GM18499 (cell line): ENCODE measurements around the gene APOBEC3F.
"Not testable (repeated sequence)": the region's sequence is repeated elsewhere in the genome, so short reads cannot be mapped to it uniquely, and the experiment has no call there.

ENCODE experiments used
- ATAC-seq: cut with Tn5 transposase; IDR thresholded peaks from one replicate; pipeline ENCODE4 v1.9.1; 2021; ENCODE audit warnings: moderate number of reproducible peaks; ENCODE audit not compliant: insufficient read depth, unreplicated experiment

APOBEC3F gene

DNA sequence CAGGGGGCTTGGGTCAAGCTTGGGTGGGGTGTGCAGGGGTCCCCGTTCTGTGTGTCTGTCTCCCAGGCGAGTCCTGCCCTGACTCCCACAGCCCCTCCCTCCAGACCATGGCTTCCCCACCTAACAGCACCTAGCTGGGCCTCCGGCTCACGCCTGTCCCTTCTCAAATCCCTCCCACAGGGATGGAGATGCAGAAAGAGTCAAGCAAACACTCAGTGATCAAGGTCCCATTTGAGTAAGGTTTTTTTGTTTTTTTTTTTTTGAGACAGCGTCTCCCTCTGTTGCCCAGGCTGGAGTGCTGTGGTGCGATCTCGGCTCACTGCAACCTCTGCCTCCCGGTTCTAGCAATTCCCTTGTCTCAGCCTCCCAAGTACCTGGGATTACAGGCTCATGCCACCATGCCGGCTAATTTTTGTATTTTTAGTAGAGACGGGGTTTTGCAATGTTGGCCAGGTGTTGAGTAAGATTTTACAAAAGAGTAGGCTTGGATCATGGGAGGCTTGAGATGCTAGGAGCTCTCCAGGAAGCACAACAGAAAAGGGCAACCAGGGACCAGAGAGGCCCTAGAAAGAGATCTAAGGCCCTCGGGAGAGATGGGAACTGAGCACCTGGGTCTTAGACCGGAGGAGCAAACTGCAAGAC, 14.0 kb upstream of the APOBEC3F start:
- ATAC-seq, result no peak

DNA sequence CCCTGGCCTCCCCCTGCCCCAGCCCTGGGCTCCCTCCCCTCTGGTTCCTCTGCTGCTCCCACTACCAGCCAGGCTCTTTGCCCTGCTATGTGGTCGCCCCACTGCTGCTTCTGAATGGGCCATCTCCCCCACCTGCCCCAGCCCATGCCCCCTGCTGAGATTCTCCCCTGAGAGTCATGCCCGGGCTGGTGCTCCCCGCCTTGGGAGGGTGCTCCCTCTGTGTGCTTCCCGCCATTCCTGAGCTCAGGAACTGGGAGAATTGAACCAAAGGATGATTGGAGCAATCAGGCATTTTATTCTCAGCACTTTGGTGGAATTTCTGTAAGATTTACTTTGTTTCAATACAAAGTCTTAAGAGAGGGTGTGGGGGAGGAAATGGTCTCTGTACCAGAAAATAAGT, 12.9 kb upstream of the APOBEC3F start:
- no peak for ATAC-seq

DNA sequence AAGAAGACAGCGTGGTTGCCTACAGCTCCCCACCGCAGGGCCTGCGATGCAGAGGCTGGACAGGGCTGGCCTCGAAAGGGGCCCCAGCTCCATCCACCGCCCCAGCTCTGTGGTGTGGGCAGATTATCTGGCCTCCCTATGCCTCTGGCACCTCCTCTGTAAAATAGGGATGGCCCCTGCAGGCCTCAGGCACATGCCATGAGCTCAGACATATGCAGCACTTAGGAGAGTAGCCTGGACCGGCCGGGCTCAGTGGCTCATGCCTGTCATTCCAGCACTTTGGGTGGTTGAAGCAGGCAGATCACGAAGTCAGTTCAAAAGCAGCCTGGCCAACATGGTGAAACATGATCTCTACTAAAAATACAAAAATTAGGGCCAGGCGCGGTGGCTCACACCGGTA, 12.4 kb upstream of the APOBEC3F start:
- ATAC-seq, result no peak

DNA sequence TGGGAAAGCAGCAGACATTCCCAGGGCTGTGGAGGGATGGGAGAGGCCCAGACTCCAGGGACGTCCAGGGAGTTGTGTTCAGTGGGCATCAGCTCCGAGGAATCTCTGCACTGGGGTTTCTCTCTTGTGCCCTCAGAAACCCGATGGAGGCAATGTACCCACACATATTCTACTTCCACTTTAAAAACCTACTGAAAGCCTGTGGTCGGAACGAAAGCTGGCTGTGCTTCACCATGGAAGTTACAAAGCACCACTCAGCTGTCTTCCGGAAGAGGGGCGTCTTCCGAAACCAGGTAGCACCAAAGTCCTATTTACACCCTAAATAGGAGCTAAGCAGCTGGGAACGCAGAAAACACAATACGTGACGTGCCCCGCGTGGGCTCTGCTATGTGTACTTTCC, 11.4 kb upstream of the APOBEC3F start:
- ATAC-seq, result no peak

DNA sequence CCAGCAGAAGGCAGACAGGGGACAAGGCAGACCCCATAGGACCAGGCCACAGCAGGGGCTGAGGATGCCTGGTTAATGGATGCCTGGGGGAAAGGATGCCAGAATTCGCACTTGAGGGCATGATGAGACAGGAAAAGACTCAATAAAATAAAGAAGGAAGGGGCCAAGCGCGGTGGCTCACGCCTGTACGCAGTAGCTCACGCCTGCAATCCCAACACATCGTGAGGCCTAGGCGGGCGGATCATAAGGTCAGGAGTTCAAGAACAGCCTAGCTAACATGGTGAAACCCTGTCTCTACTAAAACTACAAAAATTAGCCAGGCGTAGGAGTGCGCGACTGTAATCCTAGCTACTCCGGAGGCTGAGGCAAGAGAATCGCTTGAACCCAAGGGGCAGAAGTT, 10.0 kb upstream of the APOBEC3F start:
- ATAC-seq, result no peak

DNA sequence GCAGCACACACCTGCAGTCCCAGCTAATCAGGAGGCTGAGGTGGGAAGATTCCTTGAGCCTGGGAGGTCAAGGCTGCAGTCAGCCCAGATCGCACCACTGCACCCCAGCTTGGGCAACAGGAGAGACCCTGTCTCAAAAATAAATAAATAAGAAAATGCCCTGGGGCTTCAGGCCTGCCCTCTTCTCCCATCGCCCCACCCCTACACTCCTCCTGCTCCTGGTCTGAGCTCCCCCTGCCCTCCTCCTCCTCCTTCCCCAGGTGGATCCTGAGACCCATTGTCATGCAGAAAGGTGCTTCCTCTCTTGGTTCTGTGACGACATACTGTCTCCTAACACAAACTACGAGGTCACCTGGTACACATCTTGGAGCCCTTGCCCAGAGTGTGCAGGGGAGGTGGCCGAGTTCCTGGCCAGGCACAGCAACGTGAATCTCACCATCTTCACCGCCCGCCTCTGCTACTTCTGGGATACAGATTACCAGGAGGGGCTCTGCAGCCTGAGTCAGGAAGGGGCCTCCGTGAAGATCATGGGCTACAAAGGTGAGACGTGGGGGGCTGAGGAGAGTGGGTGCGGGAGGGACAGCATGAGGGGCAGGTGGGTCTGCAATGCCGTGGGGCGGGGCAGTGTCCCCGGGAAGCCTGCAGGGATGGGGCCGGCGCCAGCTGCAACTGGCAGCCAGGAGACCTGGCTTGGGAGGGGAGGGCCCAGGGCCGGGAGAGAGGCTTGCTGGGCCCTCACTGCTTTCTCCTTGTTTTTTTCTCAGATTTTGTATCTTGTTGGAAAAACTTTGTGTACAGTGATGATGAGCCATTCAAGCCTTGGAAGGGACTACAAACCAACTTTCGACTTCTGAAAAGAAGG, 9.0 kb upstream of the APOBEC3F start:
- not testable (repeated sequence) for ATAC-seq

DNA sequence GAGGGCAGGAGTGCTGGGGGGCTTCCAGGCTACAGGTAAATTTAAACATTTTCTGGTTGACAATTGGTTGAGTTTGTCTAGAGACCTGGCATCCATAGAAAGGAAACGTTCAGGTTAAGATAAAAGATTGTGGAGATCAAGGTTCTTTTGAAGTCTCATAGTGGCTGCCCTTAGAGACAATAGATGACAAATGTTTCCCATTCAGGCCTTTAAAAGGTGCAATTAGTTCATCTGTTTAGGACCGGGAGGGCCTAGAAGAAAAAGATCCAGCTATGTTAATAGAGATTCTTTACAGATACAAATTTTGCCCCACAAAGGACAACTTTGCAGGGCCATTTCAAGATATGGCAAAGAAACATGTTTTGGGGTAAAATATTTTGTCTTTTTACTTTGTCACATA, 3.6 kb upstream of the APOBEC3F start:
- ATAC-seq, result not testable (repeated sequence)

DNA sequence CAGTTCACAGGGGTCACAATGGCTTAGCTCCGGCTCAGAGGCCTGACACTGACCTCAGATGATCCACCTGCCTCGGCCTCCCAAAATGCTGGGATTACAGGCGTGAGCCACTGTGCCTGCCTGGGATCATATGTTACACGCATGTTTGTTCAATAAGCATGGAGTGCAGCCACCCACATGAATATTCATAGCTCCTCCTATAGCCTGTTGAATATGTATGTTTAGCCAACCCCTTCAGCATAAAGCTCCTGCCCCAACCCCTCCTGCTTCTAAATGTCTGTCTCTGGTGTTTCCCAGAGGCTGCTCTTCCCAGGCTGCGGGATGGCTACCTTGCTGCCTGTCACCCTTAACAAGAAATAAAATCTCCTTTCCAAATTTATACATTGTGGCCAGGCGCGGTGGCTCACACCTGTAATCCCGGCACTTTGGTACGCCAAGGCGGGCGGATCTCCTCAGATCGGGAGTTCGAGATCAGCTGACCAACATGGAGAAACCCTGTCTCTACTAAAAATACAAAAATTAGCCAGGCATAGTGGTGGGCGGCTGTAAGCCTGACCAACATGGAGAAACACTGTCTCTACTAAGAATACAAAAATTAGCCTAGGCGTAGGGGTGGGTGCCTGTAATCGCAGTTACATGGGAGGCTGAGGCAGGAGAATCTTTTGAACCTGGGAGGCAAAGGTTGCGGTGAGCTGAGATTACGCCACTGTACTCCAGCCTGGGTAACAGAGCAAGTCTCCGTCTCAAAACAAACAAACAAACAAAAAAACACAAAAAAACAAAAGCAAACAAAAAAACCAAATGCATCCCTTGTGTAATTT, 1.1 kb upstream of the APOBEC3F start:
- ATAC-seq, result no peak

DNA sequence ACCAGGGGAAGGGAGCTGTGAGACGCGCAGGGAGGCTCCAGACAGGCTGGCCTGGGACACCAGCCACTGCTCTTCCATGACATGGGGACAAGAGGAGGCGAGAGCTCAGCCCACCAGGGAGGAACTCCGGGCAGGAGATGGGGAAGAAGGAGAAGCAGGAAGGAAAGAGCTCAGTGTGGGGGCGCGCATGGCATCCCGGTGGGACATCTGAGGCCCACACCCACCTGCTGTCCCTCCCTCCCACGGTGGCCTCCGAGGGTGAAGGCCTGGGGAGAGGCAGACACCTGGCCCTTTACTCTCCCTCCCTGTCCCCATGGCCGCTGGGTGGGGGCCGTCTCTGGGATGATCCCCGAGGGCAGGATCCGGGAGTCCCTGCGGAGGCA, 518 bp upstream of the APOBEC3F start:
- ATAC-seq, result not testable (repeated sequence)

DNA sequence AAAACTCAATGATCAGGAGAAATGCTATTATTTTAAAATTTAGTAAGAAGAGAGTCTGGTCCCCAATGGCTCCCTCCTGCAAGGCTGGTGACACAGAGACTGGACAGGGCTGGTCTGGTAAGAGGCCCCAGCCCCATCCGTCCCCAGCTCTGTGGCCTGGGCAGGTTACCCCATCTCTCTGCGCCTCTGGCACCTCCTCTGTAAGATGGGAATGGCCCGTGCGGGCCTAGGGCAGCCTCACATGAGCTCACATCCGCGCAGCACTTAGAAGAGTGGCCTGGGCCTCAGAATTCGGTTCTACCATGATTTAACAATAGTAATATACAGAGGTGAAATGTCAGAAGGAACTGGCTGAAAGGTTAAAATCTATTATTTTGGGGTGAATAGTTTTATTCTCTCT, 1.2 kb downstream of the APOBEC3F start:
- no peak for ATAC-seq

DNA sequence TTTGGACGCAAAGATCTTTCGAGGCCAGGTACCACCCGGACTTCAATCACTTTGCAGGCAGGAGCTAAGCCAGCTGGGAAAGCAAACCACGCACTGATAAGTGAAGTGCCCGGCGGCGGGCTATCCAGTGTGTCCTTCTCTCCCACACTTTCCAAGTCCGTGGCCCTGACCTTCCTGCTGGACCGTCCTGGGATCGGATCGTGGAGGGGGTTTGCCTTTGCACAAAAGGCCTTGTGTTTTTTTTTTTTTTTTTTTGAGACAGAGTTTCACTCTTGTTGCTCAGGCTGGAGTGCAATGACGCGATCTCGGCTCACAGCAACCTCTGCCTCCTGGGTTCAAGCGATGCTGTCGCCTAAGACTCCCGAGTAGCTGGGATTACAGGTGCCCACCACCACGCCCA, 2.4 kb downstream of the APOBEC3F start:
- ATAC-seq, result not testable (repeated sequence)

DNA sequence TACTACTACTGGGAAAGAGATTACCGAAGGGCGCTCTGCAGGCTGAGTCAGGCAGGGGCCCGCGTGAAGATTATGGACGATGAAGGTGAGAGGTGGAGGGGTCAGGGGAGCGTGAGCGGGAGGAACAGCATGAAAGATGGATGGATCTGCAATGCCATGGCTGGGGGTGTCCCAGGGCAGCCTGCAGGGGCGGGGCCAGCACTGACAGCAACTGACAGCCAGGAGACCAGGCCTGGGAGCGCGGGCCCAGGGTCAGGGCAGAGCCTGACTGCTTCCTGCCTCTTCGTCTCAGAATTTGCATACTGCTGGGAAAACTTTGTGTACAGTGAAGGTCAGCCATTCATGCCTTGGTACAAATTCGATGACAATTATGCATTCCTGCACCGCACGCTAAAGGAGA, 4.5 kb downstream of the APOBEC3F start:
- ATAC-seq, result not testable (repeated sequence)

DNA sequence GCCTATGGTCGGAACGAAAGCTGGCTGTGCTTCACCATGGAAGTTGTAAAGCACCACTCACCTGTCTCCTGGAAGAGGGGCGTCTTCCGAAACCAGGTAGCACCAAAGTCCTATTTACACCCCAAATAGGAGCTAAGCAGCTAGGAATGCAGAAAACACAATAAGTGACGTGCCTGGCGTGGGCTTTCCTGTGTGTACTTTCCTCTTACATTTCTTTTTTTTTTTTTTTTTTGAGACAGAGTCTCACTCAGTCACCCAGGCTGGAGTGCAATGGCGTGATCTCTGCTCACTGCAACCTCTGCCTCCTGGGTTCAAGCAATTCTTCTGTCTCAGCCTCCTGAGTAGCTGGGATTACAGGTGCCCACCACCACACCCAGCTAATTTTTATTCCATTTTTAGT, 8.8 kb downstream of the APOBEC3F start:
- not testable (repeated sequence) for ATAC-seq

DNA sequence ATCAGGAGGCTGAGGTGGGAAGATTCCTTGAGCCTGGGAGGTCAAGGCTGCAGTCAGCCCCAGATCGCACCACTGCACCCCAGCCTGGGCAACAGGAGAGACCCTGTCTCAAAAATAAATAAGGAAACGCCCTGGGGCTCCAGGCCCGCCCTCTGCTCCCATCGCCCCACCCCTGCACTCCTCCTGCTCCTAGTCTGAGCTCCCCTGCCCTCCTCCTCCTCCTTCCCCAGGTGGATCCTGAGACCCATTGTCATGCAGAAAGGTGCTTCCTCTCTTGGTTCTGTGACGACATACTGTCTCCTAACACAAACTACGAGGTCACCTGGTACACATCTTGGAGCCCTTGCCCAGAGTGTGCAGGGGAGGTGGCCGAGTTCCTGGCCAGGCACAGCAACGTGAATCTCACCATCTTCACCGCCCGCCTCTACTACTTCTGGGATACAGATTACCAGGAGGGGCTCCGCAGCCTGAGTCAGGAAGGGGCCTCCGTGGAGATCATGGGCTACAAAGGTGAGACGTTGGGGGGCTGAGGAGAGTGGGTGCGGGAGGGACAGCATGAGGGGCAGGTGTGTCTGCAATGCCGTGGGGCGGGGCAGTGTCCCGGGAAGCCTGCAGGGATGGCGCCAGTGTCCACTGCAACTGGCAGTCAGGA, 11.3 kb downstream of the APOBEC3F start:
- not testable (repeated sequence) for ATAC-seq

DNA sequence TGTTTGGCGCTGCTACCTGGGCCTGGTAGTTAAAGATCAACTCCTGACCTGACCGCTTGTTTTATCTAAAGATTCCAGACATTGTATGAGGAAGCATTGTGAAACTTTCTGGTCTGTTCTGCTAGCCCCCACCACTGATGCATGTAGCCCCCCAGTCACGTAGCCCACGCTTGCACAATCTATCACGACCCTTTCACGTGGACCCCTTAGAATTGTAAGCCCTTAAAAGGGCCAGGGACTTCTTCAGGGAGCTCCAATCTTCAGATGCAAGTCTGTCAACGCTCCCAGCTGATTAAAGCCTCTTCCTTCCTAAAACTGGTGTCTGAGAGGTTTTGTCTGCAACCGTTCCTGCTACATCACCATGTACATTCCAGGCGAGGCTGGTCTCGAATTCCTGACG, 15.0 kb downstream of the APOBEC3F start:
- no peak for ATAC-seq

DNA sequence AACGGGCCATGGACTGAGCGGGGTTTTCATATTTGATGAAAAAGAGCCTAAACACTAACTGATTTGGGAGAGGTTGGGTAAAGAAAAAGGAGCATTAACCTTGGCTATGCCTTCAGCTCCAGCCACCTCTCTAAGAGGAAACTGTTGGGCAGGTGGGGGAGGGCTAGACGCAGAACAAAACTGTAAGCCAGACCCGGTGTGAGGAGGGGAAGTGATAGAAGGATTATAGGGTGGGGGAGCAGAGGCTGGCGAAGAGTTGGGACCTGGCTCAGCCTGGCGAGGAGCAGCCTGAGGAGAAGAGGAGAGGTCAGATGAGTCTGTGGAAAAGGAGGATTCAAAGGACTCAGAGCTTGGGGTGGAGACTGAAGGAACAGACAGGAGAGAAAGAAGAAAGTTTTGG, 20.6 kb downstream of the APOBEC3F start:
- not testable (repeated sequence) for ATAC-seq

DNA sequence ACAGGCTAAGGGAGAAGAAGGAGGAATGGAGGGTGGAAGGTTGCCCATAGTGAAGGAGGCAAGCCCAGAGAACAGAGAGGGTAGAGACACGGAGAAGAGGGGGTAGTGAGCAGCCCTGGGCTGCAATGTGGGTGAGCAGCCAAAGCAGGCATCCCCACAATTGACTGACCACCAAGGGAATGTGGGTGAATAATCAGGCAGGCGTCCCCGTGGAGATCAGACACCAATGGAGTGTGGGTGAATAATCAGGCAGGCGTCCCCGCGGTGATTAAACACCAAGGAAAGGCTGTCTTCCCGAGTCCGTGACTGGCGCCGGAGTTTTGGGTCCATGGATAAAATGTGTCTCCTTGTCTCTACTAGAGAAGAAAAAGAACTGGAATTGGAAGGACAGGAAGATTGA, 21.3 kb downstream of the APOBEC3F start:
- ATAC-seq, result not testable (repeated sequence)

DNA sequence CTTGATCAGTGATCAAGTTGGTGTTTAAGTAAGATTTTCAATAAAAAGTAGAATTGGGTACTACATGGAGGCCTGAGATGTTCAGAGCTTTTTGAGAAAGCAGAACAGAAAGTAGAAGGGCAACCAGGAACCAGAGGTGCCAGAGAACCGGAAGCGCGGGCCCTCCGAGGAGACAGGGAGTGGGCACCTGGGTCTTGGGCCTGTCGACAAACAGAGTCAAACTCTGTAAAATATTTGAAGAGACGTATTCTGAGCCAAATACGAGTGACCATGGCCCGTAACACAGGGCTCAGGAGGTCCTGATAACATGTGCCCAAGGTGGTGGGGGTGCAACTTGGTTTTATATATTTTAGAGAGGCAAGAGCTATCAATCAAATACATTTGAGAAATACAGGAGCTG, 23.2 kb downstream of the APOBEC3F start:
- ATAC-seq, result not testable (repeated sequence)

DNA sequence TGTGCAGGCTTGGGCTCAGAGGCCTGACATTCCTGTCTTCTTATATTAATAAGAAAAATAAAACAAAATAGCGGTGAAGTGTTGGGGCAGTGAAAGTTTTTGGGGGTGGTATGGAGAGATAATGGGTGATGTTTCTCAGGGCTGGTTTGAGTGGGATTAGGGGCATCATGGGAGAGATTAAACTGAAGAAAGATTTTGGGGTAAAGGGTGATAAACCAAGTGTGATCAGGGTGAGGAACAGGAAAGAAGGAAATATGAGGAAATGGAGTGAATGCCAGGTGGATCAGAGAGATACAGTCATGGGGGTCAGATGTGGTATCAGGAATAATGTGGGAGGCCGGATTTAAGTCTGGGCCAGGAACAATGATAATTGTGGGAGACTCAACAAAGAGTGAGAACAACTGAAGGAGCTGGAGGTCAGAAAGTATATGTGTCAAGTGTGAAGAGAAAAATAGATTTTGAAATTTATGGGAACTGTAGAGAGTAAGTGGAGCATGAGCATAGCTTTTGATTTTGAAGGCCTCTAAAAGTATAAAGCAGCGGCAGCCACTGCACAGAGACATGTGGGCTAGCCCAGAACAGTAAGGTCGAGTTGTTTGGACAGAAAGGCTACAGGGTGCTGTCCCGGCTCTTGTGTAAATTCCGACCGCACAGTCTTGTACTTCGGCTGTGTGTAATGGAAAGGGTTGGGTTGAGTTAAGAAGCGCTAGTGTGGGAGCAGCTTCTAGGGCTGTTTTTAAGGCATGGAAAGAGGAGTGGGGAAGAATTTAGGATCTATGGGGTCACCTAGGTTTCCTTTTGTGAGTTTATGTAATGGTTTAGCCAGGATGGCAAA, 26.0 kb downstream of the APOBEC3F start:
- not testable (repeated sequence) for ATAC-seq
